HG03442 (cell line): ENCODE measurements around the gene TMEM255A.
"Not testable (repeated sequence)": the region's sequence is repeated elsewhere in the genome, so short reads cannot be mapped to it uniquely, and the experiment has no call there.

Source experiments
- ATAC-seq: cut with Tn5 transposase; IDR thresholded peaks from one replicate; pipeline ENCODE4 v1.9.1; 2021; ENCODE audit warnings: mild to moderate bottlenecking, moderate library complexity; ENCODE audit not compliant: unreplicated experiment

TMEM255A gene

GRCh38 chrX:120310861-120311726 lies at the start of gene TMEM255A:
TSS of gene TMEM255A (minus strand) at chrX:120311461. CDS start at chrX:120311309, 152 bp downstream.
- no peak for ATAC-seq

DNA sequence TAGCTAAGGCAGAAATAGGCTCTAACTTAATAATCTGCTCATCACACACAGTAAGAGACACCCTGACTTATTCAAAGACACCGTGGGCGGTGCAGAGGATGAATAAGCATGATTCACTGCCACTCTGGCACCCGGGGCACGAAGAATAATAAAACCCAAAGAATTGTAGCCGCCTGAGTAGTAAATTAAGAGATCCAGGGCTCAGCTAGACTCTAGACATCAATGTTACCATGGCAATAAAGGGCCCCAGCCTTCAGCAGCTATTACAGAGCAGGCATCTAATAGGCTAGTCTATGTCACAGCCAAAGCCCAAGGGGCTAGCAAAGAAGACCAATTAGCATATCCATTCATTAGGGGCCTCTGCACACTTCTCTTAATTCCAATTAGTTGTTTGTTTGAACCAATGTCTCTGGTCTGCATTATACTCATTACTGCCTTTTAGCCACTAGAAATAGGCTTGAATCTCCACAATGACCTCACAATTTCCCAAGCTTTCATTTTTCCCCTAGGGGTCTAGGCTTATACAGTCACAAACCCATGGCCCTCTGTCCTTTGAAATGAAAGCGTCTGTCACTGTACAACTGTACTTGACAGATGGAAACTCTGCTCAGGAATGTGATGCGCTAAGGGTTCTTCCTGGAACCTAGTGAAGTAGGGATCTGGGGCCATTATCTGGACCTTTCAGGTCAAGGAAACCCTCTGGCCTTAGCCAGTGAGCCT lies 47.6 kb upstream of the TMEM255A start:
- no peak for ATAC-seq

- no peak for ATAC-seq
Observed at GRCh38 chrX:120357186-120357585, 45.9 kb upstream of the TMEM255A start.

DNA sequence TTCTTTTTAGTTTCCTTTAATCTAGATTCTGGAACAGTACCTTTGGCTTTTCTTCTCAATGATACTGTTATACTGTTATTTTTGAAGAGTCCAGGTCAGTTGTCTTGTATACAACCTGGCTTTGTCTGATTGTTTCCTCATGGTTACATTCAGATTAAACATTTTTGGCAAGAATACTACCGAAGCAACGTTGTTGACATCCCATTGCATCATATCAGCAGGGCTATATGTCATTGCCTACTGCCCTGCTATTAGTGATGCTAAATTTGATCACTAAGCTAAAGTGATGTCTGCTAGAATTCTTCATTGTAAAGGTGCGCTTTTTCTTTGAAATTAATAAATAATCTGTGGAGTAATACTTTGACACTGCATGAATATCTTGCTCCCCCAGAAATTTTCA lies 44.8 kb upstream of the TMEM255A start:
- ATAC-seq = no peak

DNA sequence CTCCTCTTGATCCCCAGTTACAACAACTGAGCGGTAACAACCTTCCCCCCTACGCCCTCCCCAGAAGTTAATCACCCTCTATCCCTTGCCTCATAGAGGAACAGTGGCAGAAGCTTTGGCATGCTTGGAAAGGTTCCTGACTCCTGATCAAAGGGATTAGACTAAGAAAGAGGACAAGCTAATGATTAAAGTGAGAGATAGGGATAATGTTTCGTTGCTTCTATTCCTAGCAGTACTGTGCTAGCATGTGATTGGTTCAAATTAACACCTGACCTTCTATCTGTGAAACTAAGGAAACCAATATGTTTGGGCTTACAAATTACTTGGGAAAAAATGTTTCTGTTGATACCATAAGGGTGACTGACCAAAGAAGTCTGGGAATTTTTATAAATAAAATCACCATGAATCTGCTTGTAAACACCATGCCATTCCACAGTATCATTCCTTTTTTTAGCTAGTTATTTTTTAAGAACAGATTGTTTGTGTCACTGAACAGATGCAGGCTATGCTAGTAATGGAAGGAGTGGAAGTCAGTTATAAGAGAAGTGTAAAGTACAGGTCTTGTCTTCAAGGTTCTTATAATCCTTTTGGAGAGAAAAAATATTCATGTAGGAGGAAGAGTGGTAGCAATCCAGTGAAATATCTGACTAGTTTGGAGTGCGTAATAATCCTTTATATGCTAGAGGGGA lies 39.3 kb upstream of the TMEM255A start:
- ATAC-seq = no peak

DNA sequence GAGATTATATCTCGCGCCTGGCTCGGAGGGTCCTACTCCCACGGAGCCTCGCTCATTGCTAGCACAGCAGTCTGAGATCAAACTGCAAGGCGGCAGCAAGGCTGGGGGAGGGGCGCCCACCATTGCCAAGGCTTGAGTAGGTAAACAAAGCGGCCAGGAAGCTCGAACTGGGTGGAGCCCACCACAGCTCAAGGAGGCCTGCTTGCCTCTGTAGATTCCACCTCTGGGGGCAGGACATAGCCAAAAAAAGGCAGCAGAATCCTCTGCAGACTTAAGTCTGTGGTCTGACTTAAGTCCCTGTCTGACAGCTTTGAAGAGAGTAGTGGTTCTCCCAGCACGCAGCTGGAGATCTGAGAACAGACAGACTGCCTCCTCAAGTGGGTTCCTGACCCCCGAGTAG lies 33.3 kb upstream of the TMEM255A start:
- ATAC-seq = not testable (repeated sequence)

- ATAC-seq = no peak
Observed at GRCh38 chrX:120336899-120337298, 25.6 kb upstream of the TMEM255A start.

DNA sequence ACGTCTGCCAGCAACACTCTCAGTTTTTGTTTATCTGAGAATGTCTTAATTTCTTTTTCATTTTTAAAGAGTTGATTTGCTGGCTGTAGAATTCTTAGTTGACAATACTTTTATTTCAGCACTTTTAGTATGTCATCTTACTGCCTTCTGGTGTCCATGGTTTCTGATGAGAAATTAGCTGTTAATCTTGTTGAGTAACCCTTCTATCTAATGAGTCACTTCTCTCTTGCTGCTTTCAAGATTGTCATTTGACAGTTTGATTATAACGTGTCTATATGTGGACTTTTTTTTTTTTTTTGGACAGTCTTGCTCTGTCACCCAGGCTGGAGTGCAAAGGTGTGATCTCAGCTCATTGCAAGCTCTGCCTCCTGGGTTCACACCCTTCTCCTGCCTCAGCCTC lies 24.0 kb upstream of the TMEM255A start:
- no peak for ATAC-seq

DNA sequence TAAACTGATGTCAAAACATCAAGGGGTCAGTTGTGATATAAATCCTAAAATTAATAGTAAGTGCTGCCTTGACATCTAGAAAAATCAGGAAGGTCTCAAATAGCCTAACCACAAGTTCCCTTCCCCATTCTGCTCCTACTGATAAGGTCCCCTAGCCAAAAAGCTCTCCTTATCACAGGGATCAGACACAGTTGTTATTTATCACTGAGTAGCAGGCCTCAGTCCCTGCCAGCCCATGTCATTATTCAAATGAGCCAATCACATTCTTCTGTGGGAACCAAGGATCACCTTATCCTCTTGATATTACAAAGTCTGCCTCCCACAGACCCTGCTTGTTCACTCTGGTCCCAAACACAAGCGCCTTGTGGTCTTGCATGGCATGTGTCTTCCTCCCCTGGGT lies 23.3 kb upstream of the TMEM255A start:
- no peak for ATAC-seq

DNA sequence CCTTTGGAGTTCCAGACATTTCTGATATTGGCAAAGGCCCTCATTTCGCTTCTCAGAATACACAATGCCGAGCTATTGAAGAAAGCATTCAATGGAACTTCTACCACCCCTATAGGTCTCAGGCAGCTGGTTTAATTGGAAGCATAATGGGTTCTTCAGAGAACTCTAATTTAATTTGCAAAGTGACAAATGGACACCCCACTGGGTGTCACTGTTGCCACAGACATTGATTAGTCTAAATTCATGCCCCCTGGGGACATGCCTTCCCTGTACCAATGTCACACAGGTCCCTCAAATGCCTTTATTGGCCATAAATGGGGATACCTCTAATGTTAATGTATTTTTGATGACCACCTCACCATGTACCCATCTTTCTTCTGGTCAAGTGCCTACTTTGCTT lies 22.9 kb upstream of the TMEM255A start:
- ATAC-seq = no peak

- ATAC-seq = no peak
Observed at GRCh38 chrX:120332394-120332793, 21.1 kb upstream of the TMEM255A start.

DNA sequence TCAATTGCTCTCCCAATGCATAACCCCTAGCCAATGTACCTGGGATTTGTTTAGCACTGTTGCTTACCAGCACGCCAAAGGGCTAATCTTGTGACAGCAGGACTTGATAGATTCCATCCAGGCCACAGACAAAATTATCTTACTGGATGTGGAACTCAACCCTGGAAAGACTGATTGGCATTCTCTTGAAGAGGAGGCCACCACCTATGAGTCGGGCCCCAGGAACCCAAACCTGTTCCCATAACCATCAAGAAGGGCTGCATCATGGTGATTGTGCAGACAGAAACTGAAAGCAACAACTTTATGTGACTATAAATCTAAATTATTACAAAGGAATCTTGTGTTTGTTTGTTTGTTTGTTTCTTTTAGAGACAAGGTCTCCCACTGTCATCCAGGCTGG lies 19.9 kb upstream of the TMEM255A start:
- no peak for ATAC-seq

DNA sequence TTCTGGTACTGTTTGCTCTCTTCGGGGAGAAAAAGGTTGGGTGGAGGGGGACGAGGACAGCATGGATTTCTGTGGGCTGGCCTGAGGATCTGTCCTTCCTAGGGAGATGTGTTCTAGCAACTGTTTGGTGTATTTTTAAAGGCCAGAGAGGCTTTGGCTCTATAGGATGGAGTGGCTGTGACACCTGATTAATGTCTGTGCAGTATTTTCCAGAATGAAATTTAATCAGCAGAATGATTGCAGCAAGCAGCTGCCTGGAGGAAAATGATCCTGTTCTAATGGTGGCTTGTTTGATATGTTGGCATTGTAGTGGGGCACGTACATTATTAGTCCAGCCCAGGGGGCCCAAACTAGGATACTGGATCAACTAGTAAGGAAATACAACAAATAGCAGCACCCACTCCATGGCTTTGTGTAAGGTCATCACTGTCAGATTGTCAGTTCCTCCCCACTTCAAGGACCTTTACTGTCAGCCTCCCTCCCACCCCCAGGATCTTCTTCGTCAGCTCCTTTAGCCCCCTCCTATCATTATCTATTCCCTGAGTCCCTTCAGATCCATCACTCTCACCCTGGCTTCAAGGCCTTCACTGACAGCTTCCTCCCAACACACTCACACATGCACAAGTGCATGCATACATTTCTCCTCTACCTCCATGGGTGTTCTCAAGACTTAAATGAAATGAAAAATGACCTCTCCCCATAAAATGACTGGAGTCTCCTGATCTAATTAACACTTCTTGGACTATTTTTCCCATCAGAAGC lies 10.4 kb upstream of the TMEM255A start:
- no peak for ATAC-seq

DNA sequence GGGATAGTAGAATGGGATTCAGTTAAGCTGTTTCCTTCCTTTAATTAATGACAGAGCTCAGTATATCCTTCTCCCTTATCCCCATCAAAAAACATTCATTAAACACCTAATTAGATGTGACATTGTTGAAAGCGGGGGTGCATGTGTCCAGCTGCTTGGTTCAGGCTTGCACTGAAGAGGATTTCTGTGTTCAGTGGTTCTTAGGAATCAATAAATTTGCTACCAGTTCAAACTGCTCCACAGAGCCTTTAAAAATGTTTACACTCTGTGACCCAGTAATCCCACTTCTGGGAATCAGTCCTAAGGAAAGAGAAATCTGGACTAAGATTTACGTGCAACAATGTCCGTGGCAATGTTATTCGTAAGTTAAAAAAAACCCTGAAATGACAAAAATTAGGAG lies 7.2 kb upstream of the TMEM255A start:
- ATAC-seq = no peak

DNA sequence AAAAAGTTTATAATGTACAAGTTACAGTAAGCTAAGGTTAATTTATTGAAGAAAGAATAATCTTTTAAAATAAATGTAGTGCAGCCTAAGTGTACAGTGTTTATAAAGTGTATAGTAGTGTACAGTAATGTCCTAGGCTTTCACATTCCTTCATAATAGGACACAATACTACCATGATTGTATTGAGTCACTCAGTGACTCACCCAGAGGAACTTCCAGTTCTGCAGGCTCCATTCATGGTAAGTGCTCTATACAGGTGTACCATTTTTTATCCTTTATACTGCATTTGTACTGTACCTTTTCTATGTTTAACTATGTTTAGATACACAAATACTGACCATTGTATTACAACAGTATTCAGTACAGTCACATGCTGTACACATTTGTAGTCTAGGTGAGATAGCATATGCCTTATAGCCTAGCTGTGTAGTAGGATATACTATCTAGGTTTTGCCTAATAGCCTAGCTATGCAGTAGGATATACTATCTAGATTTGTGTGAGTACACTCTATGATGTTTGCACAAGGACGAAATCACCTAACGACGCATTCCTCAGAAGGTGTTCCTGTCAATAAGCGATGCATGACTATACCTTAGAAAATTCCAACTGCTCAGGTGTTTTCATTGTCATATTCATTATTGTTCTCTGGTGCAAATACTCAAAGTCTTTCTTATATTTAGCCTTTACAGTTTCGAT lies 5.5 kb upstream of the TMEM255A start:
- no peak for ATAC-seq

DNA sequence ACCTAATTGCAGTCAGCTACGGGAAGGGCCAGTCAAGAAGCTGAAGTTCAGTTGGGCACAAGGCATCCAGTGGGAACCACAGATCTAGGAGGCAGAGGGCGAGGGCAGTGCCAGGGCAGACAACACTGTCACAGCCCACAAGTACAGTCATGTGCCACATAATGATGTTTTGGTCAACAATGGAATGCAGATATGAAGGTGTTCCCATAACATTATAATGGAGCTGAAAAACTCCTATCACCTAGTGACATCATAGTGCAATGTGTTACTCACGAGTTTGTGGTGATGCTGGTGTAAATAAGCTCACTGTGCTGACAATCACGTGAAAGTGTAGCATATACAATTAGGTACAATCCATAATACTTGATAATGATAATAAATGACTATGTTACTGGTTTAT lies 4.5 kb upstream of the TMEM255A start:
- no peak for ATAC-seq

GRCh38 chrX:120311727-120312063 lies 434 bp upstream of the TMEM255A start:
- no peak for ATAC-seq

DNA sequence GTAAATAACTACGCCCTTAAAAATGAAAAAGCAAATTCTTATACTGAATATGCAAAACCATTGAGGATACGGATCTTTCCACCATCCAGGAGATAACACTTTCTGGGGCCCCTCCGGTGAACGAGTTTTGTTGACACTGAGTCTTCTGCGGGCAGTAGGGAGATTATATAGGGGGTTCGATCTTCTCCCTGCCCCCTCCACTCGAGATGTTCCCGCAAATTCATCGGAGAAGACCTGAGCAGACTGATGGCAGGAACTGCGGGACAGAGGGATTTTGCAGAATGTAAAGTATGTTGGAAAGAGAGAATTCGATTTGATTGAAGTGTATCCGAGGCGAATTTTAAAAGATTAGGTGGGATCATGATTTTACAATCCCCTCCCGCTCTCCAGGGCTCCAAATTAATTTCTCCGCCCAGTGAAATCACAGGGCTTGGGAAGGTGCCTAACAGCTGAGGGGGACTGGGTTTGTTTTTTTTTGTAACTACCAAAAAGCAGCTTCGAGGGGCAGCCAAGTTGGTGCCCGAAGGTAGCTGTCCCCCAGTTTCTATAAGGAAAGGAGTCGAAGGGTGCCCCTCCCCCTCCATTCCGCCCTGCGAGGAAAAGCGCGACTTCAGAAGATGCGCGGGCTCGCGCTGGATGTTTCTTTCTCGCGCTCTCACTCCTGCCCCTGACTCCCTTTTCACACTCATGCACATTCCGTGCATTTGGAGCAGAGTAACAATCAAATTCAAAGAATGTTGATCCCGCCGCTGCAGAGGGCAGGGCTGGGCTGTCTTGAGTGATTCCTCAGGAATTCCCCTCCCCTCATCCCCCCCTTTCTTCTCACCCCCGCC lies 1.2 kb downstream of the TMEM255A start:
- ATAC-seq = no peak
